Stomach (tissue), 9 donors: ENCODE results near the gene INAFM2. TPM values are rescaled to one million over a fixed set of nuclear protein-coding genes. Genes with fewer than 3 reads are reported as not detected.

Experiments used
- DNase-seq, 2 donors: peaks; one replicate each; pipeline versions ENCODE4 v3.0.0 to v3.0.0-alpha.2; 2013 to 2019
- H3K27ac ChIP-seq, 5 donors: fragments of 200-600 bp in 4 of 5; sonication (generic) in 4 of 5; one replicate each; pipeline ENCODE4 v1.5.1; 2013 to 2019; ENCODE audit warnings: mild to moderate bottlenecking in 1 of 5, moderate library complexity in 1 of 5
- H3K27me3 ChIP-seq, 3 donors: fragments of 200-600 bp; sonication (generic); one replicate each; pipeline ENCODE4 v1.5.1; 2017 to 2019; ENCODE audit warnings: mixed run types in 1 of 3
- H3K36me3 ChIP-seq, 4 donors: fragments of 200-600 bp; sonication (generic); 1 replicate in 3 of 4; 2 replicates in 1 of 4; pipeline ENCODE4 v1.5.1; 2016 to 2019
- H3K4me1 ChIP-seq, 4 donors: fragments of 200-600 bp; sonication (generic); one replicate each; pipeline ENCODE4 v1.5.1; 2016 to 2019
- H3K4me3 ChIP-seq, 4 donors: fragments of 200-600 bp; sonication (generic) in 3 of 4; one replicate each; pipeline ENCODE4 v1.5.1; 2016 to 2019; ENCODE audit warnings: mild to moderate bottlenecking in 1 of 4
- H3K9me3 ChIP-seq, 4 donors: fragments of 200-600 bp; sonication (generic); one replicate each; pipeline ENCODE4 v1.5.1; 2016 to 2019
- CTCF ChIP-seq, 7 experiments: fragments of 450-650 bp in 4 of 7; fragments of 200-600 bp in 3 of 7; sonication (generic) in 3 of 7; IDR thresholded peaks; one replicate each; pipeline ENCODE4 v1.5.1; 2016 to 2019; ENCODE audit warnings: antibody characterized with exemption in 7 of 7, control low read depth in 2 of 7, mild to moderate bottlenecking in 1 of 7
- EP300 ChIP-seq: sonication (generic); formaldehyde crosslinking; IDR thresholded peaks from one replicate; pipeline ENCODE4 v1.6.1; 2017; ENCODE audit warnings: antibody characterized with exemption
- POLR2A ChIP-seq, 4 donors: fragments of 450-650 bp; IDR thresholded peaks; one replicate each; pipeline ENCODE4 v1.6.1; 2016; ENCODE audit warnings: antibody characterized with exemption in 4 of 4, control low read depth in 2 of 4, mild to moderate bottlenecking in 1 of 4, moderate library complexity in 1 of 4
- POLR2AphosphoS5 ChIP-seq, 3 donors: sonication (generic); formaldehyde crosslinking; IDR thresholded peaks; one replicate each; pipeline ENCODE4 v1.6.1; 2016; ENCODE audit warnings: antibody characterized with exemption in 3 of 3
- WGBS, 5 donors: extraction: QIAGEN DNeasy Blood & Tissue Kit in 3 of 5; methylation state at CpG; one replicate each; pipeline versions ENCODE4 v1.1.5 to v1.1.7; 2013 to 2018; 5-methylcytosine and 5-hydroxymethylcytosine counted together
- intact Hi-C: fragments of 100-400 bp; cut with DNase I; formaldehyde crosslinking; loops from one replicate; pipeline ENCODE4 v1.15.1; 2023; ENCODE audit warnings: low total_unique reads
- polyA plus RNA-seq, 3 donors: library from polyadenylated mRNA; stranded (reverse); fragments of 200-250 nt; gene quantifications; one replicate each; pipeline ENCODE4 v1.2.3, GENCODE V29; 2013
- total RNA-seq, 5 donors: library from RNA; depleted of rRNA; stranded (reverse); fragments of >200 nt; gene quantifications; one replicate each; pipeline versions ENCODE4 v1.1.0 to v1.2.3, GENCODE V29; 2014 to 2016
- donor health status: healthy with polysubstance abuse.
- donor health status: Bipolar disorder and iron deficiency.
- donor health status: healthy.

Gene INAFM2
- total and polyA plus RNA-seq, 8 donors = 3.4 to 65.2 (median 20.4) TPM

- intact Hi-C loops = no loop called here
- Histone ChIP-seq H3K27ac (peak overlapping the region; percentile 37 to 74 (median 71)), H3K9me3 (no peaks in the 10 kb centered on the region), H3K36me3 (no peaks in the 10 kb centered on the region), H3K4me1 (peaks cover 33 to 74% (median 68%) of the 10 kb centered on the region in 4 donors), H3K4me3 (peak overlapping the region in 1 of 4 donors; percentile 3), H3K27me3 (no peaks in the 10 kb centered on the region)
- no peak for TF ChIP-seq POLR2AphosphoS5 (IDR thresholded peaks at IDR 0.05)
- no peak for TF ChIP-seq EP300
- no peak for TF ChIP-seq POLR2A (IDR thresholded peaks at IDR 0.05)
- TF ChIP-seq CTCF (IDR thresholded peaks at IDR 0.05) = no peak
- 70 to 77% (median 74%) methylated on average over 4 to 10 of the region's 10 CpGs for WGBS, 5 donors
- no peak for DNase-seq
Measured at GRCh38 chr15:40345225-40345866, 21.9 kb downstream of the INAFM2 start.

DNA sequence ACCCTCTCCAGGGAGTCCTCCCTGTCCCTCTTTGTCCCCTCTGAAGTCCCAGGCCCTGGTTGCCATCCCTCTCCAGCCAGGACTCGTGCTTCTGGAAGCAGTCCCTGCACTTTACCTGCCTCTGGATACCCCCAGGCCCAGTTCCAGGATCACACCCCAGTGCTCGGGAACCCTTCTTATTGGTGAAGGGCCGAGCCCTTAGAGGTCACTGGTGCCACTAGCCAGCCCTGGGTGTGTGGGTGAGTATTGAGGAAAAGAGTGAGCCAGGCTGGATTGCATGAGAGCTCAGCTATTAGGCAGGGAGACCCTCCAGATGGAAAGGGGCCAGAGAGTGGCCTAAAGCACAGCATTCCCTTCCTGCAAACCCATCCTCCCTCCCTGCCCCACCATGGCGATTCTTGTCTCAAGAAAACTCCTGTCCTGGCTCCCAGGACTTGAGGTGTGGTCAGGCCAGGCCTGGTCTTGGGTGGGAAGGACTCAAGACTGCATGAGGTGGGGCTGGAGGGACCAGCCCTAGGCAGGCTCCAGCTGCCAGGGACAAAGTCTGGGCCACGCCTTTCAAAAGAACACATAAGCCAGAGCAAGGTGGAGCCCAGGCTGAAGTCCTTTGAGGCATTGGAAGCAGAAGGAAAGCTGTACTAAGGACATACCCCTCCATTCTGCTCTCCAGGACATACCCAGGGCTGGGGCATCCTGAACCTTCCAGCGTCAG lies 22.5 kb downstream of the INAFM2 start:
- peak overlapping the region; percentile 37 to 74 (median 71) for H3K27ac ChIP-seq
- intact Hi-C loops = no loop called here

GRCh38 chr15:40346579-40347558 lies 23.4 kb downstream of the INAFM2 start:
- WGBS, 5 donors = 77 to 87% (median 83%) methylated on average over 15 of the region's 15 CpGs
- H3K27me3 ChIP-seq = no peaks in the 10 kb centered on the region
- no peak for DNase-seq

More for the DNA sequence above, 22.5 kb downstream of the INAFM2 start:
- Histone ChIP-seq H3K4me3 (no peak overlapping the region), H3K9me3 (no peaks in the 10 kb centered on the region), H3K36me3 (no peaks in the 10 kb centered on the region), H3K27me3 (no peaks in the 10 kb centered on the region), H3K4me1 (peaks cover 27 to 67% (median 61%) of the 10 kb centered on the region in 4 donors)
- WGBS, 5 donors = 54 to 69% (median 58%) methylated on average over 6 of the region's 6 CpGs
- DNase-seq = peak; percentile 72 to 92
- no peak for TF ChIP-seq POLR2A (IDR thresholded peaks at IDR 0.05)
- peak in 2 of 3 donors; percentile 61 to 78 for TF ChIP-seq POLR2AphosphoS5 (IDR thresholded peaks at IDR 0.05)
- TF ChIP-seq CTCF (IDR thresholded peaks at IDR 0.05) = no peak
- TF ChIP-seq EP300 = no peak

GRCh38 chr15:40347559-40348473 lies 24.3 kb downstream of the INAFM2 start:
- Histone ChIP-seq H3K4me3 (no peak overlapping the region), H3K27ac (peak overlapping the region; percentile 28 to 74 (median 70)), H3K27me3 (no peaks in the 10 kb centered on the region), H3K36me3 (no peaks in the 10 kb centered on the region), H3K4me1 (peaks cover 19 to 51% (median 48%) of the 10 kb centered on the region in 4 donors), H3K9me3 (no peaks in the 10 kb centered on the region)
- 79 to 91% (median 86%) methylated on average over 7 to 11 of the region's 11 CpGs for WGBS, 5 donors
- peak; percentile 59 to 88 for DNase-seq
- TF ChIP-seq POLR2AphosphoS5 (IDR thresholded peaks at IDR 0.05) = peak in 1 of 3 donors; percentile 31
- TF ChIP-seq EP300 = no peak
- intact Hi-C loops = no loop called here

More at GRCh38 chr15:40346579-40347558, 23.4 kb downstream of the INAFM2 start:
- Histone ChIP-seq H3K36me3 (no peaks in the 10 kb centered on the region), H3K9me3 (no peaks in the 10 kb centered on the region), H3K4me1 (peaks cover 20 to 59% (median 55%) of the 10 kb centered on the region in 4 donors), H3K4me3 (no peak overlapping the region), H3K27ac (peak overlapping the region; percentile 37 to 74 (median 71))
- intact Hi-C loops = no loop called here
- no peak for TF ChIP-seq POLR2A (IDR thresholded peaks at IDR 0.05)
